HepG2 (cell line): Measurements from ENCODE around the gene CYP4A22. TPM values are rescaled to one million over a fixed set of nuclear protein-coding genes. Genes with fewer than 3 reads are reported as not detected.

Source experiments
- ASH2L ChIP-seq: fragments of 300-600, 200-600 bp; sonication (generic); IDR thresholded peaks from 2 replicates; pipeline ENCODE4 v1.7.0; 2017; ENCODE audit warnings: low read depth, mild to moderate bottlenecking, moderate library complexity, mixed read lengths, low read length; ENCODE audit not compliant: insufficient read length
- KDM4B ChIP-seq: sonication (generic); formaldehyde crosslinking; IDR thresholded peaks from 2 replicates; pipeline ENCODE4 v1.4.0; 2020; ENCODE audit warnings: missing genetic modification reagents
- KLF11 ChIP-seq: IDR thresholded peaks from 2 replicates; pipeline ENCODE4 v1.6.1; 2016; ENCODE audit warnings: missing compliant biosample characterization
- MXI1 ChIP-seq: IDR thresholded peaks from 3 replicates; pipeline ENCODE4 v1.6.1; 2012; ENCODE audit warnings: low read depth, low read length, inconsistent platforms, borderline replicate concordance
- NONO ChIP-seq, 2 experiments: fragments of 450-650 bp in 1 of 2; sonication (generic) in 1 of 2; formaldehyde crosslinking in 1 of 2; IDR thresholded peaks in 1 of 2; conservative IDR thresholded peaks in 1 of 2; 2 replicates each; pipeline versions ENCODE4 v1.6.1 to v1.8.0; 2017 to 2022; ENCODE audit warnings: mild to moderate bottlenecking in 1 of 2, missing genetic modification reagents in 1 of 2, moderate library complexity in 1 of 2
- NR2F2 ChIP-seq: IDR thresholded peaks from 2 replicates; pipeline ENCODE4 v1.6.1; 2012; ENCODE audit warnings: low read depth, inconsistent platforms, borderline replicate concordance
- PCBP2 ChIP-seq: fragments of 200-400 bp; formaldehyde crosslinking; optimal IDR thresholded peaks from 2 replicates; pipeline ENCODE3; 2018; ENCODE audit warnings: low read length, low read depth; ENCODE audit not compliant: poor library complexity, severe bottlenecking
- SRSF4 ChIP-seq: fragments of 200-400 bp; formaldehyde crosslinking; IDR thresholded peaks from one replicate; pipeline ENCODE4 v1.6.1; 2018; ENCODE audit warnings: mild to moderate bottlenecking, low read depth, low read length, moderate library complexity; ENCODE audit not compliant: poor library complexity, severe bottlenecking
- TARDBP ChIP-seq: sonication (generic); formaldehyde crosslinking; IDR thresholded peaks from 2 replicates; pipeline ENCODE4 v1.8.0; 2022; ENCODE audit warnings: mild to moderate bottlenecking, missing genetic modification reagents
- TCF7L2 ChIP-seq: IDR thresholded peaks from 2 replicates; pipeline ENCODE4 v1.6.1; 2011; ENCODE audit warnings: mild to moderate bottlenecking, low read depth, low read length, moderate library complexity
- TFDP1 ChIP-seq: IDR thresholded peaks from 2 replicates; pipeline ENCODE4 v1.6.1; 2016; ENCODE audit warnings: missing compliant biosample characterization, missing genetic modification reagents, borderline replicate concordance
- ZBTB14 ChIP-seq: sonication (generic); formaldehyde crosslinking; IDR thresholded peaks from 2 replicates; pipeline ENCODE4 v1.4.0; 2020; ENCODE audit warnings: missing genetic modification reagents
- ZFX ChIP-seq: sonication (generic); formaldehyde crosslinking; IDR thresholded peaks from 2 replicates; pipeline ENCODE4 v1.4.0; 2020; ENCODE audit warnings: mild to moderate bottlenecking, low read depth, missing genetic modification reagents, moderate library complexity
- ZNF296 ChIP-seq: sonication (generic); formaldehyde crosslinking; conservative IDR thresholded peaks from 2 replicates; pipeline ENCODE4 v1.5.0; 2020; ENCODE audit warnings: mild to moderate bottlenecking, missing genetic modification reagents
- ZNF580 ChIP-seq: IDR thresholded peaks from 2 replicates; pipeline ENCODE4 v1.6.1; 2016; ENCODE audit warnings: low read depth, borderline replicate concordance
- polyA plus RNA-seq, 8 experiments: library from polyadenylated mRNA; depleted of rRNA in 3 of 8; stranded (reverse) in 7 of 8; unstranded in 1 of 8; fragments of >200 nt; fragmentation: Illumina TruSeq in 4 of 8; extraction: Trizol in 4 of 8; gene quantifications; 2 replicates each; pipeline versions ENCODE4 v1.2.1 to v1.2.3, GENCODE V29; 2011 to 2016; ENCODE audit warnings: low read depth in 4 of 8, missing spikeins in 1 of 8, mixed read lengths in 1 of 8; ENCODE audit not compliant: insufficient read depth in 1 of 8
- total RNA-seq, 5 experiments: library from RNA; depleted of rRNA; stranded (reverse); fragments of >200 nt; fragmentation: Illumina TruSeq; extraction: Trizol; gene quantifications; 2 replicates each; pipeline ENCODE4 v1.2.3, GENCODE V29; 2016; ENCODE audit warnings: low read depth in 1 of 5
- TF ChIP-seq, protein P1 (sequence below): sonication (generic); formaldehyde crosslinking; IDR thresholded peaks from 2 replicates; pipeline ENCODE4 v1.4.0; 2020; ENCODE audit warnings: missing genetic modification reagents, borderline replicate concordance
- TF ChIP-seq, protein P2 (sequence below): sonication (generic); formaldehyde crosslinking; IDR thresholded peaks from 2 replicates; pipeline ENCODE4 v1.5.0; 2020; ENCODE audit warnings: mild to moderate bottlenecking, missing genetic modification reagents, moderate library complexity
- TF ChIP-seq, protein P3 (sequence below): sonication (generic); formaldehyde crosslinking; IDR thresholded peaks from 2 replicates; pipeline ENCODE4 v1.5.1; 2020; ENCODE audit warnings: mild to moderate bottlenecking, missing genetic modification reagents, borderline replicate concordance

CYP4A22 gene
- total and polyA plus RNA-seq, 2 of the 13 experiments (the other 11 are each of a cell fraction or from before 2014, with no cell fraction given): not detected

DNA sequence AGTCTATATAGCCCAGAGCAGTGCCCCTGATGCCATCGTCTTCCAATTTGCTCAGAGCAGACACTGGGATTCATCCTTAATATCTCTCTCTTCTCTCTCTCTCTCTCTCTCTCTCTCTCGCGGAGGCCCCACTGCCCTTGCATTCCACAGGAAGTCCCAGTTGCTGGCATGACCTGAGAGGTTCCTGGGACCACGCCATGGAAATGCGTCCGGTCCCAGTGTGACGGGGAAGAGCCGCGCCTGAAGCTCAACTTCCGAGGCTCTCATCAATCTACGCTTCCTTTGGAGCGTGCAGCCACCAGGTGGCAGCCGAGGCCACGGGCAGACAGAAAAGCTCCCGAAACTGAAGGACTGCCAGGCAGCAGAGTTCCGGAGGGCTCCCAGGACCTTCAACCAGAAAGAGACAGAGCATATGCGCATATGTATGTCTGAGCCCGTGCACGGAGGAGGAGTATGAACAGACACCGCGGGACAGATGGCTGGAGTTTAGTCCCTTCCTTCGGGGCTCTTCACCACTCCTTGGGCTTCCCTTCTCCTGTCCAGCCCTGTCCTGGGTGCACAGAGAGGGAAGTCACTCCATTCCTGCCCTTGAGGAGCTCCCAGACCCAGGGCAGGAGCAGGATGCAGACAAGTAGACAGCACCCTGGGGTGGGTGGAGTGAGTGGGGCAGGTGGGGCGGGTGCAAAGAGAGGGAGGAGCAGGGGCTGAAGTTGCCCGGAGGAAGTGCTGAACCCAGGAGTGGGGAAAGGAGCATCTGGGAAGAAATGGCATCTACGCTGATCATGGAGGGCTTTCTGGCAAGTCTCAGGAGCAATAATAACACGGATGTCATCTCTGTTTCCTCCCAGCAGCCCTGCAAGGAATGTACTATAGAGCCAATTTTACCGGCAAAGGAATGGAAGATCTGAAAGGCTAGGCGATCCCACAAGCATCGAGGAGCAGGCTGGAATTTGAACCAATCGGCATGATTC, 42.1 kb downstream of the CYP4A22 start (continued):
- TF ChIP-seq, protein P1, sequence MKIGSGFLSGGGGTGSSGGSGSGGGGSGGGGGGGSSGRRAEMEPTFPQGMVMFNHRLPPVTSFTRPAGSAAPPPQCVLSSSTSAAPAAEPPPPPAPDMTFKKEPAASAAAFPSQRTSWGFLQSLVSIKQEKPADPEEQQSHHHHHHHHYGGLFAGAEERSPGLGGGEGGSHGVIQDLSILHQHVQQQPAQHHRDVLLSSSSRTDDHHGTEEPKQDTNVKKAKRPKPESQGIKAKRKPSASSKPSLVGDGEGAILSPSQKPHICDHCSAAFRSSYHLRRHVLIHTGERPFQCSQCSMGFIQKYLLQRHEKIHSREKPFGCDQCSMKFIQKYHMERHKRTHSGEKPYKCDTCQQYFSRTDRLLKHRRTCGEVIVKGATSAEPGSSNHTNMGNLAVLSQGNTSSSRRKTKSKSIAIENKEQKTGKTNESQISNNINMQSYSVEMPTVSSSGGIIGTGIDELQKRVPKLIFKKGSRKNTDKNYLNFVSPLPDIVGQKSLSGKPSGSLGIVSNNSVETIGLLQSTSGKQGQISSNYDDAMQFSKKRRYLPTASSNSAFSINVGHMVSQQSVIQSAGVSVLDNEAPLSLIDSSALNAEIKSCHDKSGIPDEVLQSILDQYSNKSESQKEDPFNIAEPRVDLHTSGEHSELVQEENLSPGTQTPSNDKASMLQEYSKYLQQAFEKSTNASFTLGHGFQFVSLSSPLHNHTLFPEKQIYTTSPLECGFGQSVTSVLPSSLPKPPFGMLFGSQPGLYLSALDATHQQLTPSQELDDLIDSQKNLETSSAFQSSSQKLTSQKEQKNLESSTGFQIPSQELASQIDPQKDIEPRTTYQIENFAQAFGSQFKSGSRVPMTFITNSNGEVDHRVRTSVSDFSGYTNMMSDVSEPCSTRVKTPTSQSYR (CRISPR knock-in tag): 0 out of 2 replicates have a peak, but pooled peaks have one; percentile 29
- TF ChIP-seq KLF11 (CRISPR knock-in tag): no peak
- no peak; the same call in 1 of the 2 replicates for TF ChIP-seq NR2F2
- TF ChIP-seq ZBTB14: no peak
- no peak for TF ChIP-seq NONO (IDR thresholded peaks at IDR 0.05)
- peak; percentile 54; the same call in 1 of the 2 replicates for TF ChIP-seq NONO (CRISPR knock-in tag; conservative IDR thresholded peaks at IDR 0.05)
- TF ChIP-seq ZNF296 (CRISPR knock-in tag): no peak
- TF ChIP-seq, protein P2, sequence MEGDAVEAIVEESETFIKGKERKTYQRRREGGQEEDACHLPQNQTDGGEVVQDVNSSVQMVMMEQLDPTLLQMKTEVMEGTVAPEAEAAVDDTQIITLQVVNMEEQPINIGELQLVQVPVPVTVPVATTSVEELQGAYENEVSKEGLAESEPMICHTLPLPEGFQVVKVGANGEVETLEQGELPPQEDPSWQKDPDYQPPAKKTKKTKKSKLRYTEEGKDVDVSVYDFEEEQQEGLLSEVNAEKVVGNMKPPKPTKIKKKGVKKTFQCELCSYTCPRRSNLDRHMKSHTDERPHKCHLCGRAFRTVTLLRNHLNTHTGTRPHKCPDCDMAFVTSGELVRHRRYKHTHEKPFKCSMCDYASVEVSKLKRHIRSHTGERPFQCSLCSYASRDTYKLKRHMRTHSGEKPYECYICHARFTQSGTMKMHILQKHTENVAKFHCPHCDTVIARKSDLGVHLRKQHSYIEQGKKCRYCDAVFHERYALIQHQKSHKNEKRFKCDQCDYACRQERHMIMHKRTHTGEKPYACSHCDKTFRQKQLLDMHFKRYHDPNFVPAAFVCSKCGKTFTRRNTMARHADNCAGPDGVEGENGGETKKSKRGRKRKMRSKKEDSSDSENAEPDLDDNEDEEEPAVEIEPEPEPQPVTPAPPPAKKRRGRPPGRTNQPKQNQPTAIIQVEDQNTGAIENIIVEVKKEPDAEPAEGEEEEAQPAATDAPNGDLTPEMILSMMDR (CRISPR knock-in tag): peak; percentile 99
- no peak for TF ChIP-seq ASH2L
- TF ChIP-seq PCBP2: peak; percentile 77
- no peak; the same call in 1 of the 2 replicates for TF ChIP-seq KDM4B
- no peak for TF ChIP-seq SRSF4
- TF ChIP-seq, protein P3, sequence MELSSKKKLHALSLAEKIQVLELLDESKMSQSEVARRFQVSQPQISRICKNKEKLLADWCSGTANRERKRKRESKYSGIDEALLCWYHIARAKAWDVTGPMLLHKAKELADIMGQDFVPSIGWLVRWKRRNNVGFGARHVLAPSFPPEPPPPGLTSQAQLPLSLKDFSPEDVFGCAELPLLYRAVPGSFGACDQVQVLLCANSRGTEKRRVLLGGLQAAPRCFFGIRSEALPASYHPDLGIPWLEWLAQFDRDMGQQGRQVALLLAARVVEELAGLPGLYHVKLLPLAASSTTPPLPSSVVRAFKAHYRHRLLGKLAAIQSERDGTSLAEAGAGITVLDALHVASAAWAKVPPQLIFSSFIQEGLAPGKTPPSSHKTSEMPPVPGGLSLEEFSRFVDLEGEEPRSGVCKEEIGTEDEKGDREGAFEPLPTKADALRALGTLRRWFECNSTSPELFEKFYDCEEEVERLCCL: no peak
- TF ChIP-seq TARDBP (CRISPR knock-in tag): no peak
- TF ChIP-seq TFDP1: peak; percentile 22; the same call in 1 of the 2 replicates
- TF ChIP-seq MXI1: no peak
- TF ChIP-seq TCF7L2: no peak
- peak; percentile 23; the same call in 1 of the 2 replicates for TF ChIP-seq ZFX
- TF ChIP-seq ZNF580 (CRISPR knock-in tag): peak; percentile 49; the same call in 1 of the 2 replicates
